Left ventricle myocardium inferior (tissue), 1 donor: ENCODE measurements around the gene CLEC9A. TPM values are rescaled to one million over a fixed set of nuclear protein-coding genes. Genes with fewer than 3 reads are reported as not detected.

Experiments used
- DNase-seq: peaks from one replicate; pipeline ENCODE4 v3.0.0-alpha.2; 2020
- H3K27ac ChIP-seq: fragments of 200-600 bp; replicated peaks from 2 replicates; pipeline ENCODE4 v1.8.0; 2021
- H3K27me3 ChIP-seq: fragments of 200-600 bp; 2 replicates; pipeline ENCODE4 v1.8.0; 2021; ENCODE audit warnings: low read depth
- H3K36me3 ChIP-seq: fragments of 200-600 bp; 2 replicates; pipeline ENCODE4 v1.8.0; 2021
- H3K4me1 ChIP-seq: fragments of 200-600 bp; 2 replicates; pipeline ENCODE4 v1.8.0; 2021
- H3K4me3 ChIP-seq: fragments of 200-600 bp; 2 replicates; pipeline ENCODE4 v1.8.0; 2021; ENCODE audit warnings: mild to moderate bottlenecking, moderate library complexity
- H3K9me3 ChIP-seq: fragments of 200-600 bp; replicated peaks from 2 replicates; pipeline ENCODE4 v1.8.0; 2021
- CTCF ChIP-seq: fragments of 200-600 bp; IDR thresholded peaks from 2 replicates; pipeline ENCODE4 v1.8.0; 2021; ENCODE audit warnings: antibody characterized with exemption, mild to moderate bottlenecking, borderline replicate concordance
- intact Hi-C: fragments of 100-400 bp; cut with micrococcal nuclease; formaldehyde crosslinking; loops from one replicate; pipeline ENCODE4 v1.11.0; 2022
- total RNA-seq: library from RNA; stranded (reverse); fragmentation: NEBNext Ultra II Directional; extraction: Animal tissue kit (Norgen Biotek cat#: 25700); gene quantifications from one replicate; pipeline ENCODE4 v1.2.1, GENCODE V29; 2021
- donor health status: DM: no; HTN: yes; CAD: no; lungs with severe emphysema.

The CLEC9A gene
- total RNA-seq, 1 donor from 2014 or later, result not detected

- no peak for DNase-seq
- peaks cover 18% of the 10 kb centered on the region for H3K36me3 ChIP-seq
- intact Hi-C loops, result no loop called here
- no peak overlapping the region for H3K27ac ChIP-seq
- no peak overlapping the region for H3K4me3 ChIP-seq
- no peak for TF ChIP-seq CTCF
- H3K27me3 ChIP-seq, result no peaks in the 10 kb centered on the region
- peaks cover 34% of the 10 kb centered on the region for H3K4me1 ChIP-seq
- H3K9me3 ChIP-seq, result no peaks in the 10 kb centered on the region
These were observed 39.9 kb downstream of the CLEC9A start for GRCh38 chr12:10070380-10070779.

GRCh38 chr12:10072131-10072530 is 41.6 kb downstream of the CLEC9A start:
- Histone ChIP-seq H3K4me1 (peaks cover 24% of the 10 kb centered on the region), H3K27me3 (no peaks in the 10 kb centered on the region), H3K36me3 (peaks cover 18% of the 10 kb centered on the region), H3K27ac (no peak overlapping the region), H3K4me3 (no peak overlapping the region), H3K9me3 (no peaks in the 10 kb centered on the region)
- TF ChIP-seq CTCF, result no peak
- DNase-seq, result no peak
- intact Hi-C loops, result no loop called here

- H3K9me3 ChIP-seq, result no peaks in the 10 kb centered on the region
- no peak overlapping the region for H3K4me3 ChIP-seq
- H3K4me1 ChIP-seq, result peaks cover 18% of the 10 kb centered on the region
- H3K36me3 ChIP-seq, result peaks cover 18% of the 10 kb centered on the region
- no peak for TF ChIP-seq CTCF
- no peak overlapping the region for H3K27ac ChIP-seq
- H3K27me3 ChIP-seq, result no peaks in the 10 kb centered on the region
- DNase-seq, result no peak
- intact Hi-C loops, result no loop called here
These were observed 42.8 kb downstream of the CLEC9A start for GRCh38 chr12:10073261-10073660.

- no peak for TF ChIP-seq CTCF
- Histone ChIP-seq H3K27me3 (no peaks in the 10 kb centered on the region), H3K27ac (no peak overlapping the region), H3K36me3 (peaks cover 22% of the 10 kb centered on the region), H3K4me1 (no peaks in the 10 kb centered on the region), H3K9me3 (no peaks in the 10 kb centered on the region), H3K4me3 (no peak overlapping the region)
- DNase-seq, result no peak
- intact Hi-C loops, result no loop called here
These were observed 45.0 kb downstream of the CLEC9A start for GRCh38 chr12:10075451-10075850.

- TF ChIP-seq CTCF, result no peak
- H3K27me3 ChIP-seq, result no peaks in the 10 kb centered on the region
- no peak overlapping the region for H3K27ac ChIP-seq
- DNase-seq, result no peak
- H3K9me3 ChIP-seq, result peaks cover 17% of the 10 kb centered on the region
- intact Hi-C loops, result no loop called here
- no peak overlapping the region for H3K4me3 ChIP-seq
- H3K4me1 ChIP-seq, result no peaks in the 10 kb centered on the region
- H3K36me3 ChIP-seq, result peaks cover 6% of the 10 kb centered on the region
These were observed 51.8 kb downstream of the CLEC9A start for GRCh38 chr12:10082117-10082874.
